CD14-positive monocyte (primary cell): Measurements from ENCODE around the gene GALNT1. TPM values are rescaled to one million over a fixed set of nuclear protein-coding genes. Genes with fewer than 3 reads are reported as not detected.
A peak's percentile ranks its signal among the peaks of the same experiment; 100 is the strongest.

Experiments used
- DNase-seq, 3 donors: peaks; one replicate each; pipeline ENCODE4 v3.0.0-alpha.2; 2011 to 2022
- H2AFZ ChIP-seq: 2 replicates; pipeline ENCODE4 v1.6.0; 2012; ENCODE audit warnings: mild to moderate bottlenecking, low read depth, low read length, inconsistent platforms; ENCODE audit not compliant: insufficient read depth, poor library complexity, severe bottlenecking
- H3K27ac ChIP-seq, 2 donors: 1 replicate in 1 of 2; 2 replicates in 1 of 2; pipeline ENCODE4 v1.5.1; 2012 to 2013; ENCODE audit warnings: low read length in 2 of 2, control low read depth in 1 of 2, inconsistent platforms in 1 of 2, low read depth in 1 of 2, mild to moderate bottlenecking in 1 of 2
- H3K27me3 ChIP-seq, 2 donors: one replicate each; pipeline versions ENCODE4 v1.6.0 to v1.6.1; 2011 to 2013; ENCODE audit warnings: low read length in 2 of 2; ENCODE audit not compliant: control insufficient read depth in 2 of 2, insufficient read depth in 2 of 2
- H3K36me3 ChIP-seq, 2 donors: replicated peaks in 1 of 2; 1 replicate in 1 of 2; 2 replicates in 1 of 2; pipeline versions ENCODE4 v1.5.1 to v1.6.1; 2012 to 2013; ENCODE audit warnings: low read length in 2 of 2, control low read depth in 1 of 2, inconsistent platforms in 1 of 2, mild to moderate bottlenecking in 1 of 2; ENCODE audit not compliant: insufficient read depth in 2 of 2, control insufficient read depth in 1 of 2
- H3K4me1 ChIP-seq, 2 donors: 1 replicate in 1 of 2; 2 replicates in 1 of 2; pipeline versions ENCODE4 v1.5.1 to v1.6.1; 2012 to 2013; ENCODE audit warnings: low read length in 2 of 2, control low read depth in 1 of 2, inconsistent platforms in 1 of 2, mild to moderate bottlenecking in 1 of 2, moderate library complexity in 1 of 2; ENCODE audit not compliant: insufficient read depth in 2 of 2, control insufficient read depth in 1 of 2
- H3K4me2 ChIP-seq: replicated peaks from 2 replicates; pipeline ENCODE3; 2012; ENCODE audit warnings: low read length, moderate library complexity, mild to moderate bottlenecking; ENCODE audit not compliant: poor library complexity, severe bottlenecking; ENCODE audit errors: extremely low read depth
- H3K4me3 ChIP-seq, 3 experiments: fragments of 200-600 bp in 1 of 3; sonication (generic) in 1 of 3; replicated peaks in 1 of 3; 1 replicate in 2 of 3; 2 replicates in 1 of 3; pipeline ENCODE4 v1.5.1; 2011 to 2013; ENCODE audit warnings: low read length in 3 of 3, mild to moderate bottlenecking in 3 of 3, control low read depth in 2 of 3, low read depth in 2 of 3, inconsistent platforms in 1 of 3, moderate library complexity in 1 of 3
- H3K79me2 ChIP-seq: 2 replicates; pipeline ENCODE4 v1.6.0; 2012; ENCODE audit warnings: mild to moderate bottlenecking, control low read depth, inconsistent platforms, low read length, moderate library complexity; ENCODE audit not compliant: insufficient read depth
- H3K9ac ChIP-seq: 2 replicates; pipeline ENCODE4 v1.6.0; 2017; ENCODE audit warnings: low read length, mild to moderate bottlenecking; ENCODE audit not compliant: insufficient read depth, poor library complexity, severe bottlenecking
- H3K9me3 ChIP-seq, 2 donors: replicated peaks in 1 of 2; 1 replicate in 1 of 2; 2 replicates in 1 of 2; pipeline versions ENCODE4 v1.5.1 to v1.6.1; 2012 to 2013; ENCODE audit warnings: low read length in 2 of 2, control low read depth in 1 of 2; ENCODE audit not compliant: control insufficient read depth in 1 of 2, insufficient read depth in 1 of 2
- H4K20me1 ChIP-seq: 2 replicates; pipeline ENCODE4 v1.6.0; 2012; ENCODE audit warnings: mild to moderate bottlenecking, low read length, control low read depth, moderate library complexity; ENCODE audit not compliant: insufficient read depth
- H3K27ac Mint-ChIP-seq, 7 donors: one replicate each; pipeline ENCODE4 v1.8.0; 2020; ENCODE audit warnings: mild to moderate bottlenecking in 7 of 7, mixed read lengths in 7 of 7, moderate library complexity in 6 of 7, inconsistent platforms in 2 of 7
- H3K27me3 Mint-ChIP-seq, 3 donors: one replicate each; pipeline ENCODE4 v1.8.0; 2021 to 2022; ENCODE audit warnings: low read depth in 3 of 3, mild to moderate bottlenecking in 3 of 3, mixed read lengths in 3 of 3, moderate library complexity in 3 of 3, inconsistent platforms in 1 of 3
- H3K36me3 Mint-ChIP-seq, 2 donors: one replicate each; pipeline ENCODE4 v1.8.0; 2020; ENCODE audit warnings: mixed read lengths in 2 of 2, inconsistent platforms in 1 of 2, mild to moderate bottlenecking in 1 of 2
- H3K4me1 Mint-ChIP-seq: one replicate; pipeline ENCODE4 v1.8.0; 2020; ENCODE audit warnings: mild to moderate bottlenecking, mixed read lengths
- H3K4me3 Mint-ChIP-seq, 2 donors: one replicate each; pipeline ENCODE4 v1.8.0; 2020; ENCODE audit warnings: mild to moderate bottlenecking in 2 of 2, mixed read lengths in 2 of 2, moderate library complexity in 1 of 2
- H3K9me3 Mint-ChIP-seq, 7 donors: one replicate each; pipeline ENCODE4 v1.8.0; 2020 to 2022; ENCODE audit warnings: mixed read lengths in 7 of 7, mild to moderate bottlenecking in 6 of 7, moderate library complexity in 6 of 7, inconsistent platforms in 2 of 7
- CTCF ChIP-seq: fragments of 200-600 bp; IDR thresholded peaks from one replicate; pipeline ENCODE4 v1.8.0; 2022; ENCODE audit warnings: antibody characterized with exemption, mild to moderate bottlenecking
- WGBS: methylation state at CpG from one replicate; pipeline ENCODE4 v1.1.5; 2013; ENCODE audit warnings: missing lambda C conversion rate; ENCODE audit not compliant: insufficient coverage; 5-methylcytosine and 5-hydroxymethylcytosine counted together
- intact Hi-C, 2 donors: fragments of 100-400 bp; cut with micrococcal nuclease; formaldehyde crosslinking; loops; one replicate each; pipeline versions ENCODE4 v1.15.0 to v1.15.1; 2023
- polyA plus RNA-seq, 3 donors: library from polyadenylated mRNA; depleted of rRNA in 1 of 3; unstranded in 2 of 3; stranded (reverse) in 1 of 3; fragments of 300-500 nt in 2 of 3; fragments of >200 nt in 1 of 3; fragmentation: Illumina TruSeq in 2 of 3; gene quantifications; 1 replicate in 2 of 3; 2 replicates in 1 of 3; pipeline ENCODE4 v1.2.3, GENCODE V29; 2012 to 2021

GALNT1 gene
- polyA plus RNA-seq, 3 donors: 16.8 to 58.5 (median 22.9) TPM

- Histone ChIP-seq H3K4me1 (no peaks in the 10 kb centered on the region), H3K4me3 (no peak overlapping the region), H4K20me1 (no peaks in the 10 kb centered on the region), H3K27me3 (no peaks in the 10 kb centered on the region), H3K27ac (no peak overlapping the region), H3K4me2 (no peak overlapping the region), H3K9me3 (no peaks in the 10 kb centered on the region), H3K9ac (no peak overlapping the region), H3K36me3 (peaks cover 22 to 79% of the 10 kb centered on the region in 2 donors), H3K79me2 (no peaks in the 10 kb centered on the region), H2AFZ (no peak overlapping the region)
- no peak for TF ChIP-seq CTCF
- intact Hi-C loops: no loop called here
- no peaks in the 10 kb centered on the region for H3K4me1 Mint-ChIP-seq
- H3K36me3 Mint-ChIP-seq: peaks cover 23 to 27% of the 10 kb centered on the region in 2 donors
- WGBS: 24% methylated on average over 4 of the region's 4 CpGs
- no peaks in the 10 kb centered on the region for H3K27me3 Mint-ChIP-seq
- no peak overlapping the region for H3K27ac Mint-ChIP-seq
- H3K4me3 Mint-ChIP-seq: no peak overlapping the region
- DNase-seq: peak in 2 of 3 donors; percentile 5 to 26
- H3K9me3 Mint-ChIP-seq: no peaks in the 10 kb centered on the region
Observed at GRCh38 chr18:35693829-35694228, 112.3 kb downstream of the GALNT1 start.

- no peak for TF ChIP-seq CTCF
- no peaks in the 10 kb centered on the region for H3K4me1 Mint-ChIP-seq
- H2AFZ ChIP-seq: no peak overlapping the region
- no peak overlapping the region for H3K4me2 ChIP-seq
- H3K27ac ChIP-seq: peak overlapping the region in 1 of 2 donors; percentile 4
- H3K4me3 ChIP-seq: no peak overlapping the region
- no peaks in the 10 kb centered on the region for H3K9me3 ChIP-seq
- no CpG with 5 or more reads among the region's 2 CpGs for WGBS
- intact Hi-C loops: no loop called here
- H3K36me3 Mint-ChIP-seq: peaks cover 28 to 30% of the 10 kb centered on the region in 2 donors
- no peaks in the 10 kb centered on the region for H4K20me1 ChIP-seq
- H3K4me3 Mint-ChIP-seq: no peak overlapping the region
- H3K27me3 Mint-ChIP-seq: no peaks in the 10 kb centered on the region
- no peaks in the 10 kb centered on the region for H3K4me1 ChIP-seq
- H3K9ac ChIP-seq: no peak overlapping the region
- H3K27me3 ChIP-seq: no peaks in the 10 kb centered on the region
- H3K79me2 ChIP-seq: no peaks in the 10 kb centered on the region
- DNase-seq: no peak
- peaks cover 21 to 78% of the 10 kb centered on the region in 2 donors for H3K36me3 ChIP-seq
- H3K27ac Mint-ChIP-seq: no peak overlapping the region
- no peaks in the 10 kb centered on the region for H3K9me3 Mint-ChIP-seq
Observed at GRCh38 chr18:35694808-35695207, 113.3 kb downstream of the GALNT1 start.
